Measurements from ENCODE around the gene LRRC4B.

LRRC4B gene

DNA sequence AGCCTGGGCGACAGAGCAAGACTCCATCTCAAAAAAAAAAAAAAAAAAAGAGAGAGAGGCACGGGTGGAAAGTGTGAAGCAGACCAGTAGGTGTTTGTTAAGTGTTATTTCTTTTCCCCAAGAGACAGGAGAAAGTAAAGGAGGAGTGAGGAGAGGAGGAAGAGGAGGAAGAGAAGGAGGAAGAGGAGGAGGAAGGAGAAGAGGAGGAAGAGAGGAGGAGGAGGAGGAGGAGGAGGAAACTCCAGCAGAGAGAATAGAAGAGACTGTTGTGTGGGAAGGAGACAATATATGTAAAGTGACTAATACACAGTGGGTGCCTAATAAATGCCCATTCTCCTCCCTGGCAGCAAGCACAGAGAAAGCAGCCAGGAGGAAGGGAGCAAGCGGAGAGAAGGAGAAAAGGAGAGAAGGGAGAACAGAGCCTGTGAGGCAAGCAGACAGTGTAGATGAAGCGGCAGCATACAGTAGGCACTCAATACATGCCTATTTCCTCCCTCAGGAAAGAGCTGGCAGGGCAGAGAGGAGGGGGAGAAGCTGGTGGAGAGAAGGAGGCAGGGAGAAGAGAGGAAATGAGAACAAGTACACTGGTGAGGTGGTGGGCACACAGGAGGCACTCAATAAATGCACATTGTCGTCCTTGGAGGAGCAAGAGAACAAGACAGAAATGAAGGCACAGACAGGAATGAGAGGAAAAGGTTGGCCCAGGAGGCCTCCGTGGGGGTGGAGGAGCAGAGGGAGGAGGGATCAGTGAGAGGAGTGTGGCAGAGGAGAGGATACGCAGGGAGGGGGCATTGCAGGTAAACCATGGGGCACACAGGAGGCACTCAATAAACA is 73.8 kb downstream of the LRRC4B start:
- no CpG with 5 or more reads among the region's 7 CpGs for whole genome bisulfite sequencing (ENCODE audit: insufficient coverage, insufficient read length)
- H3K36me3 ChIP-seq (ENCODE audit: control insufficient read depth, insufficient read depth, low read length): no peaks in the 10 kb centered on the region
- no peaks in the 10 kb centered on the region for H3K27me3 ChIP-seq (ENCODE audit: control insufficient read depth, insufficient read depth, low read length)
- DNase-seq (ENCODE audit: low read depth, low spot score): no peak
- no peaks in the 10 kb centered on the region; the same call in 1 of the 2 replicates for H3K4me1 ChIP-seq (ENCODE audit: control insufficient read depth, insufficient read depth, low read length)
- peaks cover 5% of the 10 kb centered on the region for H3K9me3 ChIP-seq (ENCODE audit: control insufficient read depth, insufficient read depth, low read length)
- H3K4me3 ChIP-seq (ENCODE audit: low read length): no peak overlapping the region
- no peak overlapping the region for H3K27ac ChIP-seq (ENCODE audit: low read length)

GRCh38 chr19:50493171-50493570 is 75.1 kb downstream of the LRRC4B start:
- peaks cover 5% of the 10 kb centered on the region for H3K9me3 ChIP-seq (ENCODE audit: control insufficient read depth, insufficient read depth, low read length)
- H3K4me3 ChIP-seq (ENCODE audit: low read length): no peak overlapping the region
- no peaks in the 10 kb centered on the region; the same call in 1 of the 2 replicates for H3K4me1 ChIP-seq (ENCODE audit: control insufficient read depth, insufficient read depth, low read length)
- no peaks in the 10 kb centered on the region for H3K36me3 ChIP-seq (ENCODE audit: control insufficient read depth, insufficient read depth, low read length)
- WGBS (ENCODE audit: insufficient coverage, insufficient read length): no CpG with 5 or more reads among the region's 8 CpGs
- no peak for DNase-seq (ENCODE audit: low read depth, low spot score)
- no peak overlapping the region for H3K27ac ChIP-seq (ENCODE audit: low read length)
- H3K27me3 ChIP-seq (ENCODE audit: control insufficient read depth, insufficient read depth, low read length): no peaks in the 10 kb centered on the region

GRCh38 chr19:50492303-50493052 is 75.8 kb downstream of the LRRC4B start:
- Histone ChIP-seq H3K36me3 (ENCODE audit: control insufficient read depth, insufficient read depth, low read length) (no peaks in the 10 kb centered on the region), H3K9me3 (ENCODE audit: control insufficient read depth, insufficient read depth, low read length) (peaks cover 5% of the 10 kb centered on the region), H3K27me3 (ENCODE audit: control insufficient read depth, insufficient read depth, low read length) (no peaks in the 10 kb centered on the region), H3K4me3 (ENCODE audit: low read length) (no peak overlapping the region), H3K4me1 (ENCODE audit: control insufficient read depth, insufficient read depth, low read length) (no peaks in the 10 kb centered on the region; the same call in 1 of the 2 replicates), H3K27ac (ENCODE audit: low read length) (no peak overlapping the region)
- no CpG with 5 or more reads among the region's 12 CpGs for WGBS (ENCODE audit: insufficient coverage, insufficient read length)
- no peak for DNase-seq (ENCODE audit: low read depth, low spot score)

DNA sequence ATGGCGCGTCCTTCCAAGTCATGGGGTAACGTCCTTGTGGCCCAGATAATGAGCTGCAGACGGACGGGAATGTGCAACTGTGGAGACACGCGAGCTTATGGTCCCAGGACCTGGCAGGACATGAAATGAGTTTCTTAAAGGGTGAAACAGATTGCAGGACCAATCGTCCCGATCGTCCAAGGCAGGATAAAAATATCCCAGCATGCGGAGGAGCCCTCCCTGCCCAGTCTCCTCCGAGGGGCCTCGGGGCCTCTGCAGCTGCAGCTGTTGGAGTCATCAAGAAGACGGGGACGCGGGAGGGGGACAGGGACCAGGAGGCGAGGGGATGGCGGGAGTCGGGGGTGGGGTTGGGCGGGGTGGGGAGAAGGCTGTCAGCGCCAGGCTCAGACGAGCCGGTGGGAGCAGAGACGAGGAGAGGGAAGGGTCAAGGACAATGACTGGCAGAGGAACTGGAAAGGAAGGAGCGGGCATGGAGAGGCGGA is 77.2 kb downstream of the LRRC4B start:
- no peak for DNase-seq (ENCODE audit: low read depth, low spot score)
- Histone ChIP-seq H3K36me3 (ENCODE audit: control insufficient read depth, insufficient read depth, low read length) (no peaks in the 10 kb centered on the region), H3K9me3 (ENCODE audit: control insufficient read depth, insufficient read depth, low read length) (peaks cover 8% of the 10 kb centered on the region), H3K4me1 (ENCODE audit: control insufficient read depth, insufficient read depth, low read length) (no peaks in the 10 kb centered on the region; the same call in 1 of the 2 replicates), H3K27ac (ENCODE audit: low read length) (no peak overlapping the region), H3K27me3 (ENCODE audit: control insufficient read depth, insufficient read depth, low read length) (no peaks in the 10 kb centered on the region), H3K4me3 (ENCODE audit: low read length) (no peak overlapping the region)
- no CpG with 5 or more reads among the region's 26 CpGs for WGBS (ENCODE audit: insufficient coverage, insufficient read length)

GRCh38 chr19:50490411-50490811 is 77.8 kb downstream of the LRRC4B start:
- H3K4me1 ChIP-seq (ENCODE audit: control insufficient read depth, insufficient read depth, low read length): no peaks in the 10 kb centered on the region; the same call in 1 of the 2 replicates
- H3K4me3 ChIP-seq (ENCODE audit: low read length): no peak overlapping the region
- WGBS (ENCODE audit: insufficient coverage, insufficient read length): no CpG with 5 or more reads among the region's 18 CpGs
- H3K27me3 ChIP-seq (ENCODE audit: control insufficient read depth, insufficient read depth, low read length): no peaks in the 10 kb centered on the region
- DNase-seq (ENCODE audit: low read depth, low spot score): no peak
- no peaks in the 10 kb centered on the region for H3K36me3 ChIP-seq (ENCODE audit: control insufficient read depth, insufficient read depth, low read length)
- peaks cover 12% of the 10 kb centered on the region for H3K9me3 ChIP-seq (ENCODE audit: control insufficient read depth, insufficient read depth, low read length)
- no peak overlapping the region for H3K27ac ChIP-seq (ENCODE audit: low read length)

GRCh38 chr19:50489461-50490011 is 78.7 kb downstream of the LRRC4B start:
- peaks cover 17% of the 10 kb centered on the region for H3K9me3 ChIP-seq (ENCODE audit: control insufficient read depth, insufficient read depth, low read length)
- H3K27me3 ChIP-seq (ENCODE audit: control insufficient read depth, insufficient read depth, low read length): no peaks in the 10 kb centered on the region; the same call in 1 of the 2 replicates
- H3K4me1 ChIP-seq (ENCODE audit: control insufficient read depth, insufficient read depth, low read length): no peaks in the 10 kb centered on the region; the same call in 1 of the 2 replicates
- H3K4me3 ChIP-seq (ENCODE audit: low read length): no peak overlapping the region
- WGBS (ENCODE audit: insufficient coverage, insufficient read length): no CpG with 5 or more reads among the region's 24 CpGs
- no peak for DNase-seq (ENCODE audit: low read depth, low spot score)
- H3K36me3 ChIP-seq (ENCODE audit: control insufficient read depth, insufficient read depth, low read length): no peaks in the 10 kb centered on the region
- no peak overlapping the region for H3K27ac ChIP-seq (ENCODE audit: low read length)

GRCh38 chr19:50488389-50489194 is 79.6 kb downstream of the LRRC4B start:
- H3K27me3 ChIP-seq (ENCODE audit: control insufficient read depth, insufficient read depth, low read length): no peaks in the 10 kb centered on the region; the same call in 1 of the 2 replicates
- no CpG with 5 or more reads among the region's 13 CpGs for WGBS (ENCODE audit: insufficient coverage, insufficient read length)

GRCh38 chr19:50486823-50487515 is 81.3 kb downstream of the LRRC4B start:
- no peak overlapping the region for H3K27ac ChIP-seq (ENCODE audit: low read length)
- WGBS (ENCODE audit: insufficient coverage, insufficient read length): no CpG with 5 or more reads among the region's 18 CpGs
- peaks cover 12% of the 10 kb centered on the region for H3K9me3 ChIP-seq (ENCODE audit: control insufficient read depth, insufficient read depth, low read length)

More at GRCh38 chr19:50488389-50489194, 79.6 kb downstream of the LRRC4B start:
- DNase-seq (ENCODE audit: low read depth, low spot score): no peak
- Histone ChIP-seq H3K4me3 (ENCODE audit: low read length) (no peak overlapping the region), H3K9me3 (ENCODE audit: control insufficient read depth, insufficient read depth, low read length) (peaks cover 14% of the 10 kb centered on the region), H3K4me1 (ENCODE audit: control insufficient read depth, insufficient read depth, low read length) (no peaks in the 10 kb centered on the region; the same call in 1 of the 2 replicates), H3K36me3 (ENCODE audit: control insufficient read depth, insufficient read depth, low read length) (no peaks in the 10 kb centered on the region), H3K27ac (ENCODE audit: low read length) (no peak overlapping the region)

GRCh38 chr19:50485284-50485955 is 82.8 kb downstream of the LRRC4B start:
- H3K27ac ChIP-seq (ENCODE audit: low read length): no peak overlapping the region
- H3K4me1 ChIP-seq (ENCODE audit: control insufficient read depth, insufficient read depth, low read length): no peaks in the 10 kb centered on the region; the same call in 1 of the 2 replicates
- no peak for DNase-seq (ENCODE audit: low read depth, low spot score)
- no peaks in the 10 kb centered on the region; the same call in 1 of the 2 replicates for H3K27me3 ChIP-seq (ENCODE audit: control insufficient read depth, insufficient read depth, low read length)
- H3K4me3 ChIP-seq (ENCODE audit: low read length): no peak overlapping the region
- peaks cover 6% of the 10 kb centered on the region; the same call in 1 of the 2 replicates for H3K36me3 ChIP-seq (ENCODE audit: control insufficient read depth, insufficient read depth, low read length)
- H3K9me3 ChIP-seq (ENCODE audit: control insufficient read depth, insufficient read depth, low read length): peaks cover 12% of the 10 kb centered on the region
- WGBS (ENCODE audit: insufficient coverage, insufficient read length): no CpG with 5 or more reads among the region's 10 CpGs

More at GRCh38 chr19:50486823-50487515, 81.3 kb downstream of the LRRC4B start:
- no peaks in the 10 kb centered on the region; the same call in 1 of the 2 replicates for H3K27me3 ChIP-seq (ENCODE audit: control insufficient read depth, insufficient read depth, low read length)
- DNase-seq (ENCODE audit: low read depth, low spot score): no peak
- no peaks in the 10 kb centered on the region; the same call in 1 of the 2 replicates for H3K4me1 ChIP-seq (ENCODE audit: control insufficient read depth, insufficient read depth, low read length)
- H3K36me3 ChIP-seq (ENCODE audit: control insufficient read depth, insufficient read depth, low read length): no peaks in the 10 kb centered on the region; the same call in 1 of the 2 replicates
- no peak overlapping the region for H3K4me3 ChIP-seq (ENCODE audit: low read length)
